ENCODE results near the gene ARVCF. TPM values are rescaled to one million over a fixed set of nuclear protein-coding genes. Genes with fewer than 3 reads are reported as not detected.

The ARVCF gene
- total RNA-seq, 2 donors from 2014 or later: 12.5 to 13.4 TPM

DNA sequence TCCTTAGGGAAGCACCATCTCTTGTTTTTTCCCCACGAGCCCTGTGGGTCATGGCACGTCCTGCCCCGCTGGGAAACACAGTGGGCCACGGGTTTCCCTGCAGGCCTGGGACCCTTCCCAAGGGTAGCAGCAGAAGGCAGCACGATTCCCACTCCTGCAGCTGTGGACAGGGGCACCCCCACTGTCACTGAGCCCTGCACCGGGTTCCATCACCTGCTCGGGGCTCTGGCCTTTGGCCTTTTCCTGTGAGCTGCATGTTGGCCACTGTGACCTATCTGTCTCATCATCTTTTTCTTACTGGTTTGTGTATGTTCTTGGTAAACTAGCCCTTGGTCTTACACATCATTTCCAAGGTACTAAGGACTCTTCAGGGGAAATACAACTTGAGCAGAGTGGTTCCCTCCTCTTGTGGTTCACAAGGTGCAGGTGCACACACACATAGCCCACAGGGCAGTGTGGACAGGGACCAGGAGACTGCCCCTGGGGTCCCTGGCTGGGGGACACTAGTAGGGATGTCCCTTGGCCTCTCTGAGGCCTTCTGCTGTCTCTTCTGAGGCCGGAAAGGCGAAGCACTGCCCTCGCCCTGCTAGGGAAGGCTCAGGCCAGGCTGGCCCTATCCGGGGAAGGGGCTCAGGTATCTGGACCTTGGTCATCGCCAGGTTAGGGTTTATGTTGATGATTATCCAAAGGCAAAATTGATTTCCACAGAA is 56.0 kb downstream of the ARVCF start:
- ATAC-seq (no peak), DNase-seq (no peak)
- intact Hi-C loops (cut with DNase I): no loop called here

- DNase-seq (peak; percentile 20), ATAC-seq (peak; percentile 4 to 9)
- intact Hi-C loops (cut with DNase I): no loop called here
These were observed 56.8 kb downstream of the ARVCF start for GRCh38 chr22:19959587-19960490.

DNA sequence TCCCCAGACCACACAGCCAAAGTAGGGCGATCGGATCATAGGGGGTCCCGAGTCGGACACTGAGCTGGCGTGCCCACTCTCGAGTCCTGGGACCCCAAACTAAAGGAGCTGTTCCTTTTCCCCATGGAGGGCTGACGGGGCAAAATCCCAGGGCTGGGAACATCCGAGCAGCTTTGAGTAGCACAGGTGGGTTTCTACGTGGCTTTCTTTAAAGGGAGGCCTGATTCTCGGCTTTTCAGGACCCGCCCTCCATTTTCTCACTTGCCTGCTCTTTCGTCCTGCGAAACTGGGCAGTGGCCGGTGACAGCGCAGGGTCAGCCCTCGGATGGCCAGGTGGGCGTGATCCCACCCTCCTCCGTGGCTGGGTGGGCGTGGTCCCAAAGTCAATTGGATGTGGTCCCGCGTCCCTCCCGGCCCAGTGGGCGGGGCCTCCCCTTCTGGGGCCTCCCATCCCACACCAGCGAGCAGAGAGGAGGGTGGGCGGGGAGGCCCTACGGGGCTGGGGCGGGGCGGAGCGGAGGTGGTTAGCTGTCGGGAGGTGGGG is 57.5 kb downstream of the ARVCF start:
- ATAC-seq (peak; percentile 79 to 81), DNase-seq (peak; percentile 87)
- intact Hi-C loops (cut with DNase I): no loop called here

- DNase-seq (no peak), ATAC-seq (no peak)
- intact Hi-C loops (cut with DNase I): no loop called here
These were observed 58.3 kb downstream of the ARVCF start for GRCh38 chr22:19958083-19959042.

DNA sequence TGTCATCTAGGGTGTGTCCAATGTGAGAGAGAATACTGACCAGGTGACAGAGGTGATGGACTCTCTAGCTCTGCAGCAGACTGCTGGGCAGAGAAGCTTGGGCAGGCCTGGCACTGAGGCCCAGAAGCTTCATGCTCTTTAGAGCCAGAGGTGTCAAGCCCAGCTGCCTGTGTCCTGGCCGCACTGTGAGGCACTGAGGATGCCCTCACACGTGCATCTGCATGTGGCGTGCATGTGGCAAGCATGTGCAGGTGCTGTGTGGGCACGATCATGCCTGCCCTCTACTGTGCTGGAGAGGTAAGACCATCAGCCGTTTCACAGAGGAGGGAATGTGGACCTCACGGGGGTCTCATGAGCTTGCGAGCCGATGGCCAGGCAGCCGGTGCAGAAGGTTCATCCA is 59.2 kb downstream of the ARVCF start:
- DNase-seq: peak; percentile 15
- no peak for ATAC-seq
- intact Hi-C loops (cut with DNase I): no loop called here

- ATAC-seq (no peak), DNase-seq (peak; percentile 20)
- intact Hi-C loops (cut with DNase I): no loop called here
These were observed 61.1 kb downstream of the ARVCF start for GRCh38 chr22:19955241-19956128.

GRCh38 chr22:19951346-19951745 is 65.3 kb downstream of the ARVCF start:
- intact Hi-C loops (cut with DNase I): no loop called here
- DNase-seq: peak; percentile 17
- no peak for ATAC-seq

DNA sequence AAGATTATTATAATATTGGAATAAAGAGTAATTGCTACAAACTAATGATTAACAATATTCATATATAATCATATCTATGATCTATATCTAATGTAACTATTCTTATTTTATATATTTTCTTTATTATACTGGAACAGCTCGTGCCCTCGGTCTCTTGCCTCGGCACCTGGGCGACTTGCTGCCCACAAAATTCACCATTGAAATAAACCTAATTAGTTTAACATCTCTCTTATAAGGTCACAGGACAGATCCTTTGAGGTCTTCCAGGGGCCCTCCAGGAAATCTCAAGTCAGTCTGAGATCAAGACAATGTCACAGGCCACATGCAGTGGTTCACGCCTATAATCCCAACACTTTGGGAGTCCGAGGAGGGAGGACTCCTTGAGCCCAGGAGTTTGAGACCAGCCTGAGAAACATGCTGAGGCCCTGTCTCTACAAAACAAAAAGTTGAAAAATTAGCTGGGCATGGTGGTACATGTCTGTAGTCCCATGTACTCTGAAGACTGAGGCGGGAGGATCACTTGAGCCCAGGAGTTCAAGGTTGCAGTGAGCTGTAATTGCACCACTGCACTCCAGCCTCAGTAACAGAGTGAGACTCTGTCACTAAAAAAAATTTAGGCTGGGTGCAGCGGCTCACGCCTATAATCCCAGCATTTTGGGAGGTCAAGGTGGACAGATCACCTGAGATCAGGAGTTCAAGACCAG is 68.4 kb downstream of the ARVCF start:
- DNase-seq: no peak
- intact Hi-C loops (cut with DNase I): no loop called here
- no peak for ATAC-seq

- peak; percentile 24 for DNase-seq
- intact Hi-C loops (cut with DNase I): no loop called here
- ATAC-seq: peak; percentile 44 to 56
These were observed 73.3 kb downstream of the ARVCF start for GRCh38 chr22:19943082-19944026.

- intact Hi-C loops (cut with DNase I): no loop called here
- DNase-seq: peak; percentile 40
- ATAC-seq: peak; percentile 63 to 70
These were observed 74.2 kb downstream of the ARVCF start for GRCh38 chr22:19942157-19943081.

DNA sequence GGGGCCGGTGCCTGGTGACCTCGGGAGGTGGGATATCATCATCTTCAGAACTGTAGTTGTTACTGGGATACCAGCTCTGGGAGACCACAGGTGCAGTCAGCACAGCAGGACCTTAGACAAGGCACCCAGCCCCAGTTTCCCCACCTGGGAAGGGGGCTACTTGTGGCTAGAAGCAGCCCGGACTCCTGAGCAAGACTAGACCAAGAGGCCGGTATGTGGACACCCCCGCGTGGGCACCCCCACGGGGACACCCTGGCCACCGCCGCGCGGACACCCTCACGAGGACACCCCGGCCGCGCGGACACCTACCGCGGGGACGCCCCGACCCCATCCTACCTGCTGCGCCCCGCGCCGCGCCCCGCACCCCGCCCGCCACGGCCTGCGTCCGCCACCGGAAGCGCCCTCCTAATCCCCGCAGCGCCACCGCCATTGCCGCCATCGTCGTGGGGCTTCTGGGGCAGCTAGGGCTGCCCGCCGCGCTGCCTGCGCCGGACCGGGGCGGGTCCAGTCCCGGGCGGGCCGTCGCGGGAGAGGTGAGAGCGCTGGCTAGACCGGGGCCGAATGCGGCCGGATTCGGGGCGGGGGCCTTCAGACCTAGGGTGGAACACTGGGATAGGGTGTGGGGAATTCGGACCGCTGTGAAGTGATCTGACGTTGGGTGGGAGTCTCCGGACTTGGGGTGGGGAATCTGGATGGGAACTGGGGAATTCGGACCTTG is 75.1 kb downstream of the ARVCF start, which contains the start of the genes COMT and TXNRD2:
TSS of gene COMT (plus strand) at position 408 of the 718 bp plus-strand sequence. CDS start 20,755 bp downstream, outside the sequence.
TSS of gene TXNRD2 (minus strand) at position 454 of the 718 bp plus-strand sequence. CDS start at position 439, 15 bp downstream.
- DNase-seq (peak; percentile 81), ATAC-seq (peak; percentile 90 to 94)

GRCh38 chr22:19940536-19941364 is 75.9 kb downstream of the ARVCF start:
- ATAC-seq (peak in 1 of 2 donors; percentile 1), DNase-seq (peak; percentile 26)
- intact Hi-C loops (cut with DNase I): no loop called here

More for the DNA sequence above, 75.1 kb downstream of the ARVCF start, which contains the start of the genes COMT and TXNRD2:
- intact Hi-C loops (cut with DNase I): no loop called here

Measured in left cardiac atrium (tissue), 4 donors.